Endothelial cell (in vitro differentiated cells): Measurements from ENCODE around the gene CD3E. TPM values are rescaled to one million over a fixed set of nuclear protein-coding genes. Genes with fewer than 3 reads are reported as not detected.

ENCODE experiments used
- DNase-seq: peaks from one replicate; pipeline ENCODE4 v3.0.0; 2021; ENCODE audit warnings: low spot score
- H3K27ac Mint-ChIP-seq: one replicate; pipeline ENCODE4 v1.8.0; 2021; ENCODE audit warnings: mixed read lengths, inconsistent platforms; ENCODE audit not compliant: unreplicated experiment
- H3K27me3 Mint-ChIP-seq: one replicate; pipeline ENCODE4 v1.8.0; 2021; ENCODE audit warnings: mild to moderate bottlenecking, moderate library complexity, mixed read lengths, inconsistent platforms; ENCODE audit not compliant: unreplicated experiment
- H3K36me3 Mint-ChIP-seq: one replicate; pipeline ENCODE4 v1.8.0; 2021; ENCODE audit warnings: mild to moderate bottlenecking, low read depth, mixed read lengths, inconsistent platforms; ENCODE audit not compliant: unreplicated experiment
- H3K4me1 Mint-ChIP-seq: one replicate; pipeline ENCODE4 v1.8.0; 2021; ENCODE audit warnings: mild to moderate bottlenecking, mixed read lengths, inconsistent platforms; ENCODE audit not compliant: unreplicated experiment
- H3K4me3 Mint-ChIP-seq: one replicate; pipeline ENCODE4 v1.8.0; 2021; ENCODE audit warnings: mild to moderate bottlenecking, mixed read lengths, inconsistent platforms; ENCODE audit not compliant: unreplicated experiment
- H3K9me3 Mint-ChIP-seq: one replicate; pipeline ENCODE4 v1.8.0; 2021; ENCODE audit warnings: mixed read lengths, inconsistent platforms; ENCODE audit not compliant: unreplicated experiment
- total RNA-seq: library from RNA; stranded (reverse); fragmentation: NEBNext Ultra II Directional; extraction: Animal tissue kit (Norgen Biotek cat#: 25700); gene quantifications from one replicate; pipeline ENCODE4 v1.2.1, GENCODE V29; 2021; ENCODE audit not compliant: unreplicated experiment
- TF ChIP-seq, protein P1 (sequence below): fragments of 200-600 bp; sonication (generic); IDR thresholded peaks from one replicate; pipeline ENCODE4 v1.5.0; 2021; ENCODE audit warnings: antibody characterized with exemption; ENCODE audit not compliant: unreplicated experiment

Gene CD3E
- total RNA-seq, 1 donor from 2014 or later = not detected

DNA sequence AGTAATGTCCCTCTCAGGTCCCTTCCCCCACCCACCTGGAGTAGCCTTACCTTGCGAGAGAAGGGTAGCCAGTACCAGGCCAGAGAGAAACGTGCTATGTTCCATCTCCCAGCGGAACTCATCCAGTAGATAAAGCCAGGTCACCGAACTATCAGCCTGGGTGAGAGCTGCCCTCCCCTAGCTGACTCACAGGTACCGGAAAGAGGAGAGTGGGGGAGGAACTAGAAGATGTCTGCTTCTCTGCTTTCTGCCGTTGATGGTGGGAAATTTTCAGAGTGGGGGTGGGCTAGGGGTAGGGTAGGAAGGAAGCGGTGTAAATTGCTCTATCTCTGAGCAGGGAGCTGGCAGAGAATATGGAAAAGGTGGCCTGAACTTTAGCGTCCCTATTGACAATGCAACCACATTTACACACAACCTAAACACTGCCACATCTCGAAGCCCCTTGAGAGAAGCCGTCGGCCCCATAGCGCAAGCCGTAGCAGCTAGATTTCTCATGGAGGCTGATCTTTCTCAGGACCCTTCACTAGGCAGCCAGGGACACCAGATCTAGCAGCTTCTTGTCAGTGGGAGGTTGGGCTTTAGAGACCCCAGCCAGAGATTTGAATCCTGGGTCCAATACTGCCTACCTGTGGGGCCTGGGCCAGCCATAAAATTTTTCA, 38.1 kb downstream of the CD3E start, which contains the start of gene CD3D:
TSS of gene CD3D (minus strand) at position 203 of the 659 bp plus-strand sequence. CDS start at position 105, 98 bp downstream.
- H3K27me3 Mint-ChIP-seq = peaks cover 5% of the 10 kb centered on the region
- H3K4me3 Mint-ChIP-seq = no peak within 1 kb of the TSS
- no peaks in the 10 kb centered on the region for H3K9me3 Mint-ChIP-seq
- H3K27ac Mint-ChIP-seq = no peak within 1 kb of the TSS
- H3K4me1 Mint-ChIP-seq = peaks cover 2% of the 10 kb centered on the region
- no peaks in the 10 kb centered on the region for H3K36me3 Mint-ChIP-seq
- no peak for DNase-seq
- TF ChIP-seq, protein P1, sequence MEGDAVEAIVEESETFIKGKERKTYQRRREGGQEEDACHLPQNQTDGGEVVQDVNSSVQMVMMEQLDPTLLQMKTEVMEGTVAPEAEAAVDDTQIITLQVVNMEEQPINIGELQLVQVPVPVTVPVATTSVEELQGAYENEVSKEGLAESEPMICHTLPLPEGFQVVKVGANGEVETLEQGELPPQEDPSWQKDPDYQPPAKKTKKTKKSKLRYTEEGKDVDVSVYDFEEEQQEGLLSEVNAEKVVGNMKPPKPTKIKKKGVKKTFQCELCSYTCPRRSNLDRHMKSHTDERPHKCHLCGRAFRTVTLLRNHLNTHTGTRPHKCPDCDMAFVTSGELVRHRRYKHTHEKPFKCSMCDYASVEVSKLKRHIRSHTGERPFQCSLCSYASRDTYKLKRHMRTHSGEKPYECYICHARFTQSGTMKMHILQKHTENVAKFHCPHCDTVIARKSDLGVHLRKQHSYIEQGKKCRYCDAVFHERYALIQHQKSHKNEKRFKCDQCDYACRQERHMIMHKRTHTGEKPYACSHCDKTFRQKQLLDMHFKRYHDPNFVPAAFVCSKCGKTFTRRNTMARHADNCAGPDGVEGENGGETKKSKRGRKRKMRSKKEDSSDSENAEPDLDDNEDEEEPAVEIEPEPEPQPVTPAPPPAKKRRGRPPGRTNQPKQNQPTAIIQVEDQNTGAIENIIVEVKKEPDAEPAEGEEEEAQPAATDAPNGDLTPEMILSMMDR = no peak

DNA sequence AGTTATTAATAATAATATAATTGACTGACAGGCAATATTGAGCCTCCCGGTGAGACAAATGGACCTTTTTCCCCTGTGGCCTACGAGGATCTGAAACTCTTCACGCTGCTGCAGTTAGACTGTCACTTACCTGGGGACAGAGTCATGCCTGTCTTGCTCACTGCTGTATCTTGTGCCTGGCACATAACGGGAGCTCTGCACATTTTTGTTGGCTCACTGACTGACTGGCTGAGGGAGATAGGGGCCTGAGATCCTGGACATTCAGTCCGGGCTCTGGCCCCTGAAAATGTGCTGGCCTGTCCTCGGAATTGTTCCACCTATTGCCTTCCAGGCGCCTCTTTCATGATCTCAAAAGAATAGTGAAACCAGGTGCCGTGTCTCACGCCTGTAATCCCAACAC, 38.7 kb downstream of the CD3E start:
- peaks cover 2% of the 10 kb centered on the region for H3K4me1 Mint-ChIP-seq

DNA sequence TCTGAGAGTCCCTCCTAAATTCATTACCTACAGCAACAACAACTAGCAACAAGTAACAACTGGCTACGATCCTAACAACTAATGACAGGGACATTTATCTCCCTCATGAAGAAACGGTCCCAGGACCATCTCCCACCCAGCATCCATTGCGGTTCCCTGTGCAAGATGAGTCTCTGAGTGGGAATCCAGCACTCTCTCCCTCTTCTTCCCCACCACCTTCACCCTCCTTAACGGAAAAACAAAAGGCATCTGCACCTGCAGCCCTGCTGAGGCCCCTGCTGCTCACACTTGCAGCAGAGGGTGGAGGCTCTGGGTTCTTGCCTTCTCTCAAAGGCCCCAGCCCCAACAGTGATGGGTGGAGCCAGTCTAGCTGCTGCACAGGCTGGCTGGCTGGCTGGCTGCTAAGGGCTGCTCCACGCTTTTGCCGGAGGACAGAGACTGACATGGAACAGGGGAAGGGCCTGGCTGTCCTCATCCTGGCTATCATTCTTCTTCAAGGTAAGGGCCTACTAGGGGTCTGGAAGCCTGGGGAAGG, 39.5 kb downstream of the CD3E start, which contains the start of gene CD3G:
TSS of gene CD3G (plus strand) at position 364 of the 535 bp plus-strand sequence. CDS start at position 444, 80 bp downstream.
- Mint-ChIP-seq H3K4me3 (no peak within 1 kb of the TSS), H3K4me1 (no peaks in the 10 kb centered on the region), H3K36me3 (no peaks in the 10 kb centered on the region), H3K27me3 (peaks cover 5% of the 10 kb centered on the region), H3K9me3 (no peaks in the 10 kb centered on the region), H3K27ac (no peak within 1 kb of the TSS)
- DNase-seq = no peak
- TF ChIP-seq, protein P1 = no peak

More for the DNA sequence above, 38.7 kb downstream of the CD3E start:
- Mint-ChIP-seq H3K27ac (no peak overlapping the region), H3K4me3 (no peak overlapping the region), H3K9me3 (no peaks in the 10 kb centered on the region), H3K27me3 (peaks cover 5% of the 10 kb centered on the region), H3K36me3 (no peaks in the 10 kb centered on the region)
- TF ChIP-seq, protein P1 = no peak
- DNase-seq = no peak

DNA sequence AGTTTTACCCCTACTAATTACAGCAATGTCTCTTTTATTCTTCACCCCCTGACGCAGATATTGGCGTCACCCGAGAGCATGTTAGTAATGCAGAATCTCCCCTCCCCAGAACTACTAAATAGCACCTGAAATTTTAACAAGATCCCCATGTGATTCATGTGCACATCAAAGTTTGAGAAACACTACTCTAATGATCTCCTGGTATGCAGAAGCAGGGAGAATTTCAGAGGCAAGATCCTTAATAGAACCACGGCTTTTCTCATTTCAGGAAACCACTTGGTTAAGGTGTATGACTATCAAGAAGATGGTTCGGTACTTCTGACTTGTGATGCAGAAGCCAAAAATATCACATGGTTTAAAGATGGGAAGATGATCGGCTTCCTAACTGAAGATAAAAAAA, 44.9 kb downstream of the CD3E start:
- no peaks in the 10 kb centered on the region for H3K36me3 Mint-ChIP-seq
- H3K4me3 Mint-ChIP-seq = no peak overlapping the region
- DNase-seq = no peak
- H3K9me3 Mint-ChIP-seq = no peaks in the 10 kb centered on the region
- peaks cover 1% of the 10 kb centered on the region for H3K27me3 Mint-ChIP-seq
- TF ChIP-seq, protein P1 = no peak
- no peaks in the 10 kb centered on the region for H3K4me1 Mint-ChIP-seq
- no peak overlapping the region for H3K27ac Mint-ChIP-seq

DNA sequence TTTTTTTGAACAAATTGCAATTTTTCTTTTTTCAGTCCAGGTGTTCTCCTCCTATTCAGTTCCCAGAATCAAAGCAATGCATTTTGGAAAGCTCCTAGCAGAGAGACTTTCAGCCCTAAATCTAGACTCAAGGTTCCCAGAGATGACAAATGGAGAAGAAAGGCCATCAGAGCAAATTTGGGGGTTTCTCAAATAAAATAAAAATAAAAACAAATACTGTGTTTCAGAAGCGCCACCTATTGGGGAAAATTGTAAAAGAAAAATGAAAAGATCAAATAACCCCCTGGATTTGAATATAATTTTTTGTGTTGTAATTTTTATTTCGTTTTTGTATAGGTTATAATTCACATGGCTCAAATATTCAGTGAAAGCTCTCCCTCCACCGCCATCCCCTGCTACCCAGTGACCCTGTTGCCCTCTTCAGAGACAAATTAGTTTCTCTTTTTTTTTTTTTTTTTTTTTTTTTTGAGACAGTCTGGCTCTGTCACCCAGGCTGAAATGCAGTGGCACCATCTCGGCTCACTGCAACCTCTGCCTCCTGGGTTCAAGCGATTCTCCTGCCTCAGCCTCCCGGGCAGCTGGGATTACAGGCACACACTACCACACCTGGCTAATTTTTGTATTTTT, 48.7 kb downstream of the CD3E start:
- TF ChIP-seq, protein P1 = peak; percentile 80
- Mint-ChIP-seq H3K27ac (no peak overlapping the region), H3K9me3 (no peaks in the 10 kb centered on the region), H3K4me3 (no peak overlapping the region), H3K36me3 (no peaks in the 10 kb centered on the region), H3K27me3 (peaks cover 1% of the 10 kb centered on the region), H3K4me1 (no peaks in the 10 kb centered on the region)
- DNase-seq = no peak
